Thyroid gland (tissue), 4 donors: ENCODE measurements around the gene IL4R.

Source experiments
- CTCF ChIP-seq, 6 experiments: fragments of 200-600 bp in 3 of 6; fragments of 450-650 bp in 3 of 6; sonication (generic) in 3 of 6; IDR thresholded peaks; one replicate each; pipeline ENCODE4 v1.5.1; 2016 to 2019; ENCODE audit warnings: antibody characterized with exemption in 6 of 6, mild to moderate bottlenecking in 2 of 6, inconsistent platforms in 1 of 6, moderate library complexity in 1 of 6
- POLR2A ChIP-seq, 2 donors: fragments of 450-650 bp; IDR thresholded peaks; one replicate each; pipeline ENCODE4 v1.6.1; 2017; ENCODE audit warnings: antibody characterized with exemption in 2 of 2, mild to moderate bottlenecking in 2 of 2, moderate library complexity in 1 of 2

- TF ChIP-seq CTCF (IDR thresholded peaks at IDR 0.05) (no peak), POLR2A (IDR thresholded peaks at IDR 0.05) (no peak)
Observed at GRCh38 chr16:27381974-27382855, 68.4 kb downstream of the IL4R start.
